ENCODE measurements around the gene LRCOL1. TPM values are rescaled to one million over a fixed set of nuclear protein-coding genes. Genes with fewer than 3 reads are reported as not detected.

Gene LRCOL1
- total and polyA plus RNA-seq, 2 of the 13 experiments (the other 11 are each of a cell fraction or from before 2014, with no cell fraction given) = not detected

- H3K79me2 ChIP-seq (ENCODE audit: insufficient read depth, low read length) = no peaks in the 10 kb centered on the region
Measured at GRCh38 chr12:132604151-132604618, 6.2 kb downstream of the LRCOL1 start.

GRCh38 chr12:132603240-132604150 lies 6.9 kb downstream of the LRCOL1 start:
- ChIA-PET POLR2A (no interaction called here), CTCF (ENCODE audit: low intra/inter-chr PET ratio, low total read pairs) (no interaction called here)
- Histone ChIP-seq H2AFZ (ENCODE audit: low read length) (no peak overlapping the region), H4K20me1 (ENCODE audit: insufficient read depth, low read length) (no peaks in the 10 kb centered on the region), H3K36me3 (replicated peaks in 1 of 2; ENCODE audit: control insufficient read depth in 1 of 2, insufficient read depth in 2 of 2, low read length in 2 of 2) (no peaks in the 10 kb centered on the region), H3K4me2 (ENCODE audit: low read depth, low read length) (no peak overlapping the region), H3K27me3 (ENCODE audit: control insufficient read depth in 1 of 2, insufficient read depth in 2 of 2, low read length in 2 of 2) (peaks cover 4 to 56% of the 10 kb centered on the region in 2 experiments; a peak in 4 of 5 replicates), H3K9ac (ENCODE audit: insufficient read depth, low read depth, low read length) (no peak overlapping the region), H3K4me3 (replicated peaks in 1 of 3; ENCODE audit: insufficient read depth in 1 of 3, low read depth in 2 of 3, low read length in 3 of 3) (no peak overlapping the region), H3K9me3 (ENCODE audit: low read length) (no peaks in the 10 kb centered on the region), H3K27ac (ENCODE audit: extremely low read length, insufficient read depth, low read length) (no peak overlapping the region), H3K79me2 (ENCODE audit: insufficient read depth, low read length) (no peaks in the 10 kb centered on the region), H3K4me1 (ENCODE audit: insufficient read depth, low read length) (peaks cover 63% of the 10 kb centered on the region)
- DNase-seq (ENCODE audit: low spot score) (no peak), ATAC-seq (no peak), FAIRE-seq (no peak)
- in situ Hi-C loops (cut with HindIII; ENCODE audit: extremely low pct_ligation_motif_present, low pct_unique_long_range_greater_than_20kb) (no loop called here), intact Hi-C loops (cut with micrococcal nuclease; ENCODE audit: unreplicated experiment) (no loop called here)
- BruUV-seq (replicated peaks) = no TSS peak
- TF ChIP-seq ARHGAP35 (CRISPR knock-in tag; IDR thresholded peaks at IDR 0.05; ENCODE audit: borderline replicate concordance) (no peak), MXD1 (CRISPR knock-in tag; IDR thresholded peaks at IDR 0.05) (0 out of 2 replicates have a peak, but pooled peaks have one; percentile 20)
- WGBS (ENCODE audit: low lambda C conversion rate) = 68% methylated on average over 37 of the region's 67 CpGs

More at GRCh38 chr12:132604151-132604618, 6.2 kb downstream of the LRCOL1 start:
- DNase-seq (ENCODE audit: low spot score) (no peak), ATAC-seq (no peak), FAIRE-seq (no peak)
- Histone ChIP-seq H3K36me3 (replicated peaks in 1 of 2; ENCODE audit: control insufficient read depth in 1 of 2, insufficient read depth in 2 of 2, low read length in 2 of 2) (no peaks in the 10 kb centered on the region), H3K9me3 (ENCODE audit: low read length) (no peaks in the 10 kb centered on the region), H3K27ac (ENCODE audit: extremely low read length, insufficient read depth, low read length) (no peak overlapping the region), H3K4me3 (replicated peaks in 1 of 3; ENCODE audit: insufficient read depth in 1 of 3, low read depth in 2 of 3, low read length in 3 of 3) (no peak overlapping the region), H3K4me2 (ENCODE audit: low read depth, low read length) (no peak overlapping the region), H3K4me1 (ENCODE audit: insufficient read depth, low read length) (peaks cover 70% of the 10 kb centered on the region), H2AFZ (ENCODE audit: low read length) (no peak overlapping the region), H3K9ac (ENCODE audit: insufficient read depth, low read depth, low read length) (no peak overlapping the region), H3K27me3 (ENCODE audit: control insufficient read depth in 1 of 2, insufficient read depth in 2 of 2, low read length in 2 of 2) (peaks cover 4 to 56% of the 10 kb centered on the region in 2 experiments; a peak in 4 of 5 replicates), H4K20me1 (ENCODE audit: insufficient read depth, low read length) (no peaks in the 10 kb centered on the region)
- ChIA-PET POLR2A (no interaction called here), CTCF (ENCODE audit: low intra/inter-chr PET ratio, low total read pairs) (no interaction called here)
- WGBS (ENCODE audit: low lambda C conversion rate) = 20% methylated on average over 2 of the region's 26 CpGs
- intact Hi-C loops (cut with micrococcal nuclease; ENCODE audit: unreplicated experiment) (no loop called here), in situ Hi-C loops (cut with HindIII; ENCODE audit: extremely low pct_ligation_motif_present, low pct_unique_long_range_greater_than_20kb) (no loop called here)
- no peak for TF ChIP-seq ARNT2 (CRISPR knock-in tag; IDR thresholded peaks at IDR 0.05; ENCODE audit: low read depth)
- TF ChIP-seq ZNF354B (CRISPR knock-in tag; IDR thresholded peaks at IDR 0.05) = no peak
- BruUV-seq (replicated peaks) = no TSS peak

Data from HepG2 (cell line).